Measurements from ENCODE around the gene ZNF74. TPM values are rescaled to one million over a fixed set of nuclear protein-coding genes. Genes with fewer than 3 reads are reported as not detected.

ZNF74 gene
- total and polyA plus RNA-seq, 2 experiments from 2014 or later: 24.4 to 90.9 TPM

- H3K27ac ChIP-seq: no peak overlapping the region
- no peak overlapping the region for H3K4me3 ChIP-seq
- H3K4me1 ChIP-seq (ENCODE audit: low read depth): no peaks in the 10 kb centered on the region
- no peak for DNase-seq (ENCODE audit: low read depth in 1 of 2, low spot score in 1 of 2)
- H3K9me3 ChIP-seq (ENCODE audit: low read depth): no peaks in the 10 kb centered on the region
- peaks cover 3% of the 10 kb centered on the region for H3K36me3 ChIP-seq
- peaks cover 14% of the 10 kb centered on the region for H3K27me3 ChIP-seq
- TF ChIP-seq, protein P1, sequence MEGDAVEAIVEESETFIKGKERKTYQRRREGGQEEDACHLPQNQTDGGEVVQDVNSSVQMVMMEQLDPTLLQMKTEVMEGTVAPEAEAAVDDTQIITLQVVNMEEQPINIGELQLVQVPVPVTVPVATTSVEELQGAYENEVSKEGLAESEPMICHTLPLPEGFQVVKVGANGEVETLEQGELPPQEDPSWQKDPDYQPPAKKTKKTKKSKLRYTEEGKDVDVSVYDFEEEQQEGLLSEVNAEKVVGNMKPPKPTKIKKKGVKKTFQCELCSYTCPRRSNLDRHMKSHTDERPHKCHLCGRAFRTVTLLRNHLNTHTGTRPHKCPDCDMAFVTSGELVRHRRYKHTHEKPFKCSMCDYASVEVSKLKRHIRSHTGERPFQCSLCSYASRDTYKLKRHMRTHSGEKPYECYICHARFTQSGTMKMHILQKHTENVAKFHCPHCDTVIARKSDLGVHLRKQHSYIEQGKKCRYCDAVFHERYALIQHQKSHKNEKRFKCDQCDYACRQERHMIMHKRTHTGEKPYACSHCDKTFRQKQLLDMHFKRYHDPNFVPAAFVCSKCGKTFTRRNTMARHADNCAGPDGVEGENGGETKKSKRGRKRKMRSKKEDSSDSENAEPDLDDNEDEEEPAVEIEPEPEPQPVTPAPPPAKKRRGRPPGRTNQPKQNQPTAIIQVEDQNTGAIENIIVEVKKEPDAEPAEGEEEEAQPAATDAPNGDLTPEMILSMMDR (IDR thresholded peaks at IDR 0.05; ENCODE audit: low read depth, low read length): no peak
Measured at GRCh38 chr22:20424932-20425565, 31.1 kb downstream of the ZNF74 start.

DNA sequence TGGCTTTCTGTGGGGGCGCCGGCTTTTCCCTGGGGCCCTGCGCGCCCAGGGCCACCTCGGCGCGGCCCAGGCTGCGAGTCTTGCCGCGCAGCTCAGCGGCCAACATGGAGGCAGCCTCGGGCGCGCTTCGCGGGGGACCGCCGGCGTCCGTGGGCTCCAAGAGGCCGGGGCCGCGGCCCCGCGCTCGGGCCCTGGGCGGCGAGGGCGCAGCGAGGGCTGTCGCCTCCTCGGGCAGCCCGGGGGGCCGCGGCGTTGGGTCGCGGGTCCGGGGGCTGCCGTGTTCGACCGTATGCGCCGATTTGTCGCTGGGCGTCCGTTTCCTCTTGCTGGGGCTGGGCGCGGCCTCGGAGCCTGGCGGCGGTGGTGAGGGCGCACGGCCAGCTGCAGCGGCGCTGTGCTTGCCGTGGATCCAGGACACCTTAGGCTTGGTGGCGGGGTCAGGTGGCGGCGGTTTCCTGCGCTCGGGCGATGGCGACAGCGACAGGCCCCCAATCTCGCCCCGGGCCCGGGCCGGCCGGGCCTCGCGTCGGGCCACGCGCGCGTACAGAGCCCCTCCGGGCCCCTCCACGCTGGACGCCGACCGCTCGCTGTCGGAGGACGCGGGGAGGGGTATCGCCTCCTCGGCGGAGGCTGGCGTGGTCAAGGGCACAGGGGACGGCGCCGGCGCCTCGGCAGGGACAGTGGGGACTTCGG lies 31.8 kb downstream of the ZNF74 start:
- H3K27me3 ChIP-seq: peaks cover 20% of the 10 kb centered on the region
- H3K4me3 ChIP-seq: no peak overlapping the region
- TF ChIP-seq, protein P1 (IDR thresholded peaks at IDR 0.05; ENCODE audit: low read depth, low read length): no peak

DNA sequence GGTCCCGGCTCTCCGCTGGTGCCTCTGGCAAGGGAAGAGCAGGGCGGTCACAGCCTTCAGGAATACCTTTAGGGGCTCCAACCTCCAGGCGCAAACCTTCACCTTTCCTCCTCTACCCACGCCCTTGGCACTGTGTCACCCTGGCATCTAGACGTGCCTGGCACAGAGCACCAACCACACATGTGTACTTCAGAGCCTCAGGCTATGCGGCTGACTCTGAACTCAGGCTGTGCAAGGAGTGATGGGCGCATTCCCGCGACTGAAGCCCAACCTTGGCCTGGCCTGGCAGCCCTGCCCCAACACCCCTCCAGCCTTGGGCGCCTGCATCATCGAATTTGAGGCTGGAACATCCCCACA lies 32.3 kb downstream of the ZNF74 start:
- Histone ChIP-seq H3K4me3 (no peak overlapping the region), H3K36me3 (peaks cover 3% of the 10 kb centered on the region), H3K27ac (no peak overlapping the region), H3K27me3 (peaks cover 26% of the 10 kb centered on the region), H3K9me3 (ENCODE audit: low read depth) (no peaks in the 10 kb centered on the region), H3K4me1 (ENCODE audit: low read depth) (peaks cover 6% of the 10 kb centered on the region)
- DNase-seq (ENCODE audit: low read depth in 1 of 2, low spot score in 1 of 2): no peak
- TF ChIP-seq, protein P1 (IDR thresholded peaks at IDR 0.05; ENCODE audit: low read depth, low read length): no peak

More for the DNA sequence above, 31.8 kb downstream of the ZNF74 start:
- no peak overlapping the region for H3K27ac ChIP-seq
- no peaks in the 10 kb centered on the region for H3K9me3 ChIP-seq (ENCODE audit: low read depth)
- peaks cover under 1% of the 10 kb centered on the region for H3K4me1 ChIP-seq (ENCODE audit: low read depth)
- no peak for DNase-seq (ENCODE audit: low read depth in 1 of 2, low spot score in 1 of 2)
- peaks cover 3% of the 10 kb centered on the region for H3K36me3 ChIP-seq

- TF ChIP-seq, protein P1 (IDR thresholded peaks at IDR 0.05; ENCODE audit: low read depth, low read length): no peak
- H3K27me3 ChIP-seq: peaks cover 36% of the 10 kb centered on the region
- H3K27ac ChIP-seq: no peak overlapping the region
- H3K36me3 ChIP-seq: peaks cover 3% of the 10 kb centered on the region
- DNase-seq (ENCODE audit: low read depth in 1 of 2, low spot score in 1 of 2): no peak
- H3K4me3 ChIP-seq: no peak overlapping the region
- H3K9me3 ChIP-seq (ENCODE audit: low read depth): no peaks in the 10 kb centered on the region
- peaks cover 7% of the 10 kb centered on the region for H3K4me1 ChIP-seq (ENCODE audit: low read depth)
Measured at GRCh38 chr22:20427104-20427944, 33.4 kb downstream of the ZNF74 start.

DNA sequence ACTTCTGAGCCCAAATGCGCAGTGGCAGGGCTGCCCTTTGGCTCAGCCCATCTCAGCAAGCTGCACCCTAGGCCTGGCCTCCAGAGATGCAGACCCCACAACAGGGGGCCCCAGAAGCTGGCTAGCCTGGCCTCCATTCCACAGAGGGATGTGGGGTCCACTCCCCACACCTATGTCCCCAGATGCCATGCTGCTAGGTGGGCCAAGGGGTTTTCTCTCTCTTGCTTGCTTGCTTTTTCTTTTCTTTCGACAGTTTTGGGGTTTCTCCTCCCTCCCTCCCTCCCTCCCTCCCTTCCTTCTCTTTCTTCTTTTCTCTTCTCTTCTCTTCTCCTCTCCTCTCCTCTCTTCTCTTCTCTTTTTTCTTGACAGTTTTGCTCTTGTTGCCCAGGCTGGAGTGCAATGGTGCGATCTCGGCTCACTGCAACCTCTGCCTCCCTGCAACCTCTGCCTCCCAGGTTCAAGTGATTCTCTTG lies 34.0 kb downstream of the ZNF74 start:
- H3K4me1 ChIP-seq (ENCODE audit: low read depth): peaks cover 7% of the 10 kb centered on the region
- DNase-seq (ENCODE audit: low read depth in 1 of 2, low spot score in 1 of 2): no peak
- H3K27me3 ChIP-seq: peaks cover 43% of the 10 kb centered on the region
- TF ChIP-seq, protein P1 (IDR thresholded peaks at IDR 0.05; ENCODE audit: low read depth, low read length): no peak
- H3K27ac ChIP-seq: no peak overlapping the region
- H3K9me3 ChIP-seq (ENCODE audit: low read depth): no peaks in the 10 kb centered on the region
- no peak overlapping the region for H3K4me3 ChIP-seq
- peaks cover 3% of the 10 kb centered on the region for H3K36me3 ChIP-seq
